ENCODE results near the gene FBLN2. TPM values are rescaled to one million over a fixed set of nuclear protein-coding genes. Genes with fewer than 3 reads are reported as not detected.

The FBLN2 gene
- total and polyA plus RNA-seq, 10 of the 15 experiments (the other 5 are each of a cell fraction or from before 2014, with no cell fraction given): 0.03 to 0.41 (median 0.12) TPM; not detected in 2

DNA sequence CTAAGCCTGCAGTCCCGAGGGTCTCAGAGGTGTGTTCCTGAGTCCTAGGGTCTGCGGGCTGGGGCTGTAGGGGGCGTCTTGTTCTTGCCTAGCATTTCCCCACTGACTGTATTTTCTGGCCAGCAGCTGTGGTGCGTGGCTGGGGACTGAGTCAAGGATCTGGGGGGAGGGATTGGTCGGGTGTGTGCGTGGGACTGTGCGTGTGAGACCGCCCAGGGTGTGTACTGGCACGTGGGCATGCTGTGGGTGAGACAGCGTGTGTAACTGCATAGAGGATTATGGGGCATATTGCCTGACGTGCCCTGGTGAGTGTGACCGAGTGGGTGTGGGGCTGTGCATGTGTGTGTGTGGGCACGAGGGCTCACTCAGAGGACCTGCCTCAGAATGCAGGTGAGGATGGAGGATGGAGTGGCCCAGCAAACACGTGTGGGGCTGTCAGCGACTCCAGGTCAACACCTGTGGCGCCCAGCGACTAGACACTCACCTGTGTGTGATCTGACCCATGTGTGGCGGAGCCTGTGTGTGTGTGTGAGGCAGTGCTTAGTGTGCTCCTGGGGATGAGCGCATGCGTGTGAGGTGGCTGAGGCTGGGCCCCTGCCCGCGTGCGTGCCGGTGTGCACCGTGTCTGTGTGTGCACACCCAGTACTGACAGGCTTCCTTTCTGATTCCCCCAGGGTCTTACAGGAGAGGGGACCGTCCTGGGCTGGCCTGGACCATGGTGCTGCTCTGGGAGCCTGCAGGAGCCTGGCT is 20.9 kb downstream of the FBLN2 start:
- POLR2A ChIA-PET: no interaction called here
- FAIRE-seq (no peak), DNase-seq (ENCODE audit: low read depth, low spot score) (no peak), ATAC-seq (no peak)
- no peaks in the 10 kb centered on the region; a peak in 1 of 4 replicates for H3K27me3 ChIP-seq (replicated peaks in 1 of 2; ENCODE audit: control insufficient read depth in 2 of 2, insufficient read depth in 2 of 2, low read length in 1 of 2)
- H3K4me1 ChIP-seq (ENCODE audit: control insufficient read depth, insufficient read depth, low read length): no peaks in the 10 kb centered on the region
- no peaks in the 10 kb centered on the region for H3K36me3 ChIP-seq (ENCODE audit: control insufficient read depth in 2 of 2, insufficient read depth in 2 of 2, low read length in 1 of 2)
- CTCF ChIA-PET: no interaction called here
- no peaks in the 10 kb centered on the region for H4K20me1 ChIP-seq (ENCODE audit: control insufficient read depth, insufficient read depth)
- no peak overlapping the region for H3K27ac ChIP-seq (ENCODE audit: control insufficient read depth, insufficient read depth)
- no peak overlapping the region for H2AFZ ChIP-seq (ENCODE audit: control insufficient read depth, low read depth, low read length)
- WGBS (ENCODE audit: insufficient coverage, insufficient replicate concordance, low lambda C conversion rate, missing lambda C conversion rate): 42% methylated on average over 25 of the region's 26 CpGs
- TF ChIP-seq TCF3 (IDR thresholded peaks at IDR 0.05; ENCODE audit: borderline replicate concordance, insufficient read depth, low read depth, low read length): 0 out of 2 replicates have a peak, but pooled peaks have one; percentile 24
- TF ChIP-seq, protein P1, sequence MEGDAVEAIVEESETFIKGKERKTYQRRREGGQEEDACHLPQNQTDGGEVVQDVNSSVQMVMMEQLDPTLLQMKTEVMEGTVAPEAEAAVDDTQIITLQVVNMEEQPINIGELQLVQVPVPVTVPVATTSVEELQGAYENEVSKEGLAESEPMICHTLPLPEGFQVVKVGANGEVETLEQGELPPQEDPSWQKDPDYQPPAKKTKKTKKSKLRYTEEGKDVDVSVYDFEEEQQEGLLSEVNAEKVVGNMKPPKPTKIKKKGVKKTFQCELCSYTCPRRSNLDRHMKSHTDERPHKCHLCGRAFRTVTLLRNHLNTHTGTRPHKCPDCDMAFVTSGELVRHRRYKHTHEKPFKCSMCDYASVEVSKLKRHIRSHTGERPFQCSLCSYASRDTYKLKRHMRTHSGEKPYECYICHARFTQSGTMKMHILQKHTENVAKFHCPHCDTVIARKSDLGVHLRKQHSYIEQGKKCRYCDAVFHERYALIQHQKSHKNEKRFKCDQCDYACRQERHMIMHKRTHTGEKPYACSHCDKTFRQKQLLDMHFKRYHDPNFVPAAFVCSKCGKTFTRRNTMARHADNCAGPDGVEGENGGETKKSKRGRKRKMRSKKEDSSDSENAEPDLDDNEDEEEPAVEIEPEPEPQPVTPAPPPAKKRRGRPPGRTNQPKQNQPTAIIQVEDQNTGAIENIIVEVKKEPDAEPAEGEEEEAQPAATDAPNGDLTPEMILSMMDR (IDR thresholded peaks at IDR 0.05 in 2 of 3, conservative IDR thresholded peaks at IDR 0.05 in 1 of 3; ENCODE audit: control insufficient read depth in 2 of 3, extremely low read depth in 1 of 3, insufficient read depth in 1 of 3, low read depth in 3 of 3, low read length in 3 of 3): no peak
- no peak for TF ChIP-seq SMC3 (IDR thresholded peaks at IDR 0.05; ENCODE audit: borderline replicate concordance, low read length)
- TF ChIP-seq, protein P2, sequence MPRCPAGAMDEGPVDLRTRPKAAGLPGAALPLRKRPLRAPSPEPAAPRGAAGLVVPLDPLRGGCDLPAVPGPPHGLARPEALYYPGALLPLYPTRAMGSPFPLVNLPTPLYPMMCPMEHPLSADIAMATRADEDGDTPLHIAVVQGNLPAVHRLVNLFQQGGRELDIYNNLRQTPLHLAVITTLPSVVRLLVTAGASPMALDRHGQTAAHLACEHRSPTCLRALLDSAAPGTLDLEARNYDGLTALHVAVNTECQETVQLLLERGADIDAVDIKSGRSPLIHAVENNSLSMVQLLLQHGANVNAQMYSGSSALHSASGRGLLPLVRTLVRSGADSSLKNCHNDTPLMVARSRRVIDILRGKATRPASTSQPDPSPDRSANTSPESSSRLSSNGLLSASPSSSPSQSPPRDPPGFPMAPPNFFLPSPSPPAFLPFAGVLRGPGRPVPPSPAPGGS (IDR thresholded peaks at IDR 0.05; ENCODE audit: borderline replicate concordance, insufficient read depth, low read depth, low read length, poor library complexity, severe bottlenecking): peak; percentile 45
- TF ChIP-seq ZZZ3 (IDR thresholded peaks at IDR 0.05; ENCODE audit: control insufficient read depth, insufficient read length, low read depth): no peak
- intact Hi-C loops (cut with micrococcal nuclease; ENCODE audit: unreplicated experiment): no loop called here
- RAD21 ChIA-PET (ENCODE audit: unreplicated experiment): no interaction called here
- H3K79me2 ChIP-seq (ENCODE audit: control insufficient read depth, insufficient read depth, low read length): no peaks in the 10 kb centered on the region
- BruUV-seq (replicated peaks): no TSS peak
- H3K4me2 ChIP-seq (ENCODE audit: control insufficient read depth, insufficient read depth): no peak overlapping the region
- no peaks in the 10 kb centered on the region for H3K9me3 ChIP-seq (replicated peaks; ENCODE audit: control insufficient read depth, insufficient read depth, low read length)
- no peak overlapping the region for H3K4me3 ChIP-seq
- in situ Hi-C loops (cut with MboI): no loop called here
- SMC1A ChIA-PET (ENCODE audit: uncharacterized antibody, unreplicated experiment): no interaction called here
- no peak overlapping the region for H3K9ac ChIP-seq (ENCODE audit: control insufficient read depth, insufficient read depth, low read length)

All from GM12878 (cell line).